Limb (tissue), 2 donors: ENCODE results near the gene SCUBE2.

Experiments
- DNase-seq, 2 donors: peaks; one replicate each; pipeline ENCODE4 v3.0.0-alpha.2; 2016; ENCODE audit errors: extremely low spot score in 2 of 2

SCUBE2 gene

GRCh38 chr11:8971196-8971923 is 120.0 kb downstream of the SCUBE2 start:
- DNase-seq = no peak
